ENCODE measurements around the gene SETD7. TPM values are rescaled to one million over a fixed set of nuclear protein-coding genes. Genes with fewer than 3 reads are reported as not detected.

The SETD7 gene
- total RNA-seq, 1 experiment from 2014 or later = 41.6 TPM

GRCh38 chr4:139488442-139488841 lies 67.6 kb downstream of the SETD7 start:
- CTCF ChIA-PET = interaction anchor here (0.9 kb wide), 1 partner anchor 9 kb away, joined by 4 read pairs; no protein-coding TSS in a partner anchor
- ATAC-seq = no peak
- H2AFZ ChIP-seq (ENCODE audit: low read depth, low read length, poor library complexity, severe bottlenecking) = no peak overlapping the region
- H3K9me3 ChIP-seq (ENCODE audit: control insufficient read depth in 1 of 2, insufficient read depth in 1 of 2, low read depth in 1 of 2, low read length in 2 of 2) = no peaks in the 10 kb centered on the region
- DNase-seq (ENCODE audit: low read depth, low spot score) = no peak
- no peaks in the 10 kb centered on the region for H3K4me1 ChIP-seq (ENCODE audit: control insufficient read depth in 1 of 2, insufficient read depth in 2 of 2, low read length in 2 of 2)
- no peaks in the 10 kb centered on the region for H4K20me1 ChIP-seq (ENCODE audit: insufficient read depth)
- H3K27me3 ChIP-seq (ENCODE audit: insufficient read depth, low read length) = no peaks in the 10 kb centered on the region
- H3K4me3 ChIP-seq (replicated peaks in 1 of 2; ENCODE audit: low read depth in 1 of 2, low read length in 2 of 2) = no peak overlapping the region
- POLR2A ChIA-PET = no interaction called here
- H3K4me2 ChIP-seq (ENCODE audit: low read length) = no peak overlapping the region
- H3K79me2 ChIP-seq (ENCODE audit: insufficient read depth, low read length) = no peaks in the 10 kb centered on the region
- no peak overlapping the region for H3K9ac ChIP-seq (ENCODE audit: low read length)
- H3K27ac ChIP-seq (ENCODE audit: low read depth, low read length) = no peak overlapping the region
- no TSS peak for BruUV-seq (replicated peaks)
- H3K9me2 ChIP-seq (ENCODE audit: insufficient read depth) = no peaks in the 10 kb centered on the region
- no peaks in the 10 kb centered on the region for H3K36me3 ChIP-seq (ENCODE audit: control insufficient read depth in 1 of 2, insufficient read depth in 2 of 2, low read length in 2 of 2)
- TF ChIP-seq SIN3A (IDR thresholded peaks at IDR 0.05; ENCODE audit: low read depth) (no peak), CBX3 (IDR thresholded peaks at IDR 0.05; ENCODE audit: low read depth) (no peak), FOSL1 (IDR thresholded peaks at IDR 0.05; ENCODE audit: low read depth) (no peak), CTCF (IDR thresholded peaks at IDR 0.05 in 2 of 3, conservative IDR thresholded peaks at IDR 0.05 in 1 of 3; ENCODE audit: borderline replicate concordance in 1 of 3, insufficient read depth in 1 of 3, low read depth in 2 of 3, low read length in 2 of 3) (no peak), ATF3 (IDR thresholded peaks at IDR 0.05) (no peak), TCF7L2 (IDR thresholded peaks at IDR 0.05; ENCODE audit: borderline replicate concordance, extremely low read depth, insufficient read depth, insufficient read length) (no peak), YY1 (IDR thresholded peaks at IDR 0.05; ENCODE audit: extremely low read depth, insufficient replicate concordance, low read depth, low read length) (no peak)
- intact Hi-C loops (cut with micrococcal nuclease) = no loop called here
- RAD21 ChIA-PET (ENCODE audit: low non-redundant PET in 1 of 2, low total read pairs in 2 of 2, uncharacterized antibody in 2 of 2, unreplicated experiment in 2 of 2) = no interaction called here

Data from HCT116 (cell line).